HuH-7.5 (cell line): ENCODE results near the gene CYP3A7.
"Not testable (repeated sequence)": the region's sequence is repeated elsewhere in the genome, so short reads cannot be mapped to it uniquely, and the experiment has no call there.

Source experiments
- DNase-seq: peaks from one replicate; pipeline ENCODE4 v3.0.0; 2011; ENCODE audit warnings: low spot score

CYP3A7 gene

GRCh38 chr7:99699946-99700345 lies 35.0 kb downstream of the CYP3A7 start:
- no peak for DNase-seq

GRCh38 chr7:99698867-99699730 lies 35.9 kb downstream of the CYP3A7 start:
- DNase-seq, result not testable (repeated sequence)

- no peak for DNase-seq
Measured at GRCh38 chr7:99694912-99695304, 40.1 kb downstream of the CYP3A7 start.

GRCh38 chr7:99694201-99694911 lies 40.6 kb downstream of the CYP3A7 start:
- no peak for DNase-seq

- no peak for DNase-seq
Measured at GRCh38 chr7:99693427-99694200, 41.4 kb downstream of the CYP3A7 start.

GRCh38 chr7:99693100-99693426 lies 41.9 kb downstream of the CYP3A7 start:
- no peak for DNase-seq

GRCh38 chr7:99692563-99692962 lies 42.4 kb downstream of the CYP3A7 start:
- DNase-seq, result not testable (repeated sequence)

- DNase-seq, result not testable (repeated sequence)
Measured at GRCh38 chr7:99691658-99692057, 43.3 kb downstream of the CYP3A7 start.

- not testable (repeated sequence) for DNase-seq
Measured at GRCh38 chr7:99690918-99691317, 44.1 kb downstream of the CYP3A7 start.

GRCh38 chr7:99685871-99686608 lies 49.0 kb downstream of the CYP3A7 start:
- DNase-seq, result not testable (repeated sequence)

GRCh38 chr7:99685129-99685758 lies 49.8 kb downstream of the CYP3A7 start:
- DNase-seq, result no peak

- DNase-seq, result no peak
Measured at GRCh38 chr7:99679400-99680191, 55.4 kb downstream of the CYP3A7 start, which contains the start of gene CYP3A5. Gene CYP3A5 (minus strand): TSS chr7:99679996. CDS start chr7:99679896, 100 bp downstream.

GRCh38 chr7:99679032-99679399 lies 56.0 kb downstream of the CYP3A7 start:
- no peak for DNase-seq

- peak; percentile 44 for DNase-seq
Measured at GRCh38 chr7:99677648-99678045, 57.3 kb downstream of the CYP3A7 start.

- DNase-seq, result no peak
Measured at GRCh38 chr7:99677013-99677647, 57.9 kb downstream of the CYP3A7 start.

GRCh38 chr7:99674995-99675742 lies 59.8 kb downstream of the CYP3A7 start:
- DNase-seq, result no peak

- DNase-seq, result peak; percentile 55
Measured at GRCh38 chr7:99672573-99672972, 62.4 kb downstream of the CYP3A7 start.

- DNase-seq, result no peak
Measured at GRCh38 chr7:99669782-99670181, 65.2 kb downstream of the CYP3A7 start.

- DNase-seq, result no peak
Measured at GRCh38 chr7:99668541-99668940, 66.5 kb downstream of the CYP3A7 start.
